ENCODE data around the gene ARMC9.

The ARMC9 gene

GRCh38 chr2:231293163-231293562 is 94.7 kb downstream of the ARMC9 start (continued):
- TF ChIP-seq, protein P1, sequence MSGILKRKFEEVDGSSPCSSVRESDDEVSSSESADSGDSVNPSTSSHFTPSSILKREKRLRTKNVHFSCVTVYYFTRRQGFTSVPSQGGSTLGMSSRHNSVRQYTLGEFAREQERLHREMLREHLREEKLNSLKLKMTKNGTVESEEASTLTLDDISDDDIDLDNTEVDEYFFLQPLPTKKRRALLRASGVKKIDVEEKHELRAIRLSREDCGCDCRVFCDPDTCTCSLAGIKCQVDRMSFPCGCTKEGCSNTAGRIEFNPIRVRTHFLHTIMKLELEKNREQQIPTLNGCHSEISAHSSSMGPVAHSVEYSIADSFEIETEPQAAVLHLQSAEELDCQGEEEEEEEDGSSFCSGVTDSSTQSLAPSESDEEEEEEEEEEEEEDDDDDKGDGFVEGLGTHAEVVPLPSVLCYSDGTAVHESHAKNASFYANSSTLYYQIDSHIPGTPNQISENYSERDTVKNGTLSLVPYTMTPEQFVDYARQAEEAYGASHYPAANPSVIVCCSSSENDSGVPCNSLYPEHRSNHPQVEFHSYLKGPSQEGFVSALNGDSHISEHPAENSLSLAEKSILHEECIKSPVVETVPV (CRISPR knock-in tag; IDR thresholded peaks at IDR 0.05): no peak
- TF ChIP-seq OSR1 (CRISPR knock-in tag; IDR thresholded peaks at IDR 0.05) (no peak), PPARA (CRISPR knock-in tag; IDR thresholded peaks at IDR 0.05; ENCODE audit: borderline replicate concordance) (no peak), ARNTL (CRISPR knock-in tag; IDR thresholded peaks at IDR 0.05; ENCODE audit: borderline replicate concordance, low read depth) (no peak)

DNA sequence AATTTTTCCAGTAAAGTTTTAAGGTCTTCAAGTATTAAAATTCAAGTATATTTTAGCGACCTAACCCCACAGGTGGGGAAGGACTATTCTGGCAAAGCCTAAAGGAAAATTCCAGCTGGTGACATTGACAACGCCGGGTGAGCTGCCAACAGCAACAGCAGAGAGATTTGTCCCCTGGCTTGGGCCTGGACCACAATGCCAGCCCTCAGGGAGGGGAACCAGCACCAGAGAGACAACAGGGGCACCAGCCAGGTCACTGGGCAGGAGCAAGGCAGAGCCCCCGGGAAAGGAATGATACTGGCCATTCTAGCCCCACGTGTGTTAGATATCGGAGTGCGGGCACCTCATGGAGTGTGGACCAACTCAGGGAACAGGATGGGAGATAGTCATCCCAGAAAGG is 95.7 kb downstream of the ARMC9 start:
- TF ChIP-seq ESRRG (CRISPR knock-in tag; IDR thresholded peaks at IDR 0.05) (no peak), PPARA (CRISPR knock-in tag; IDR thresholded peaks at IDR 0.05; ENCODE audit: borderline replicate concordance) (no peak), PATZ1 (CRISPR knock-in tag; IDR thresholded peaks at IDR 0.05; ENCODE audit: borderline replicate concordance) (no peak), ARNTL (CRISPR knock-in tag; IDR thresholded peaks at IDR 0.05; ENCODE audit: borderline replicate concordance, low read depth) (no peak), ZNF565 (CRISPR knock-in tag; conservative IDR thresholded peaks at IDR 0.05; ENCODE audit: low read depth) (no peak), RARB (CRISPR knock-in tag; IDR thresholded peaks at IDR 0.05) (no peak), ISL1 (CRISPR knock-in tag; IDR thresholded peaks at IDR 0.05) (no peak), TOX (CRISPR knock-in tag; IDR thresholded peaks at IDR 0.05; ENCODE audit: borderline replicate concordance) (no peak), TCF4 (CRISPR knock-in tag; IDR thresholded peaks at IDR 0.05; ENCODE audit: borderline replicate concordance) (no peak), ZFP3 (CRISPR knock-in tag; IDR thresholded peaks at IDR 0.05) (no peak), ZNF70 (CRISPR knock-in tag; IDR thresholded peaks at IDR 0.05) (no peak), ZFP30 (CRISPR knock-in tag; IDR thresholded peaks at IDR 0.05) (no peak), BACH2 (CRISPR knock-in tag; IDR thresholded peaks at IDR 0.05; ENCODE audit: borderline replicate concordance) (no peak), ZNF8 (CRISPR knock-in tag; IDR thresholded peaks at IDR 0.05) (no peak)
- TF ChIP-seq, protein P2, sequence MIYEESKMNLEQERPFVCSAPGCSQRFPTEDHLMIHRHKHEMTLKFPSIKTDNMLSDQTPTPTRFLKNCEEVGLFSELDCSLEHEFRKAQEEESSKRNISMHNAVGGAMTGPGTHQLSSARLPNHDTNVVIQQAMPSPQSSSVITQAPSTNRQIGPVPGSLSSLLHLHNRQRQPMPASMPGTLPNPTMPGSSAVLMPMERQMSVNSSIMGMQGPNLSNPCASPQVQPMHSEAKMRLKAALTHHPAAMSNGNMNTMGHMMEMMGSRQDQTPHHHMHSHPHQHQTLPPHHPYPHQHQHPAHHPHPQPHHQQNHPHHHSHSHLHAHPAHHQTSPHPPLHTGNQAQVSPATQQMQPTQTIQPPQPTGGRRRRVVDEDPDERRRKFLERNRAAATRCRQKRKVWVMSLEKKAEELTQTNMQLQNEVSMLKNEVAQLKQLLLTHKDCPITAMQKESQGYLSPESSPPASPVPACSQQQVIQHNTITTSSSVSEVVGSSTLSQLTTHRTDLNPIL (CRISPR knock-in tag; IDR thresholded peaks at IDR 0.05; ENCODE audit: low read depth): no peak
- TF ChIP-seq, protein P3, sequence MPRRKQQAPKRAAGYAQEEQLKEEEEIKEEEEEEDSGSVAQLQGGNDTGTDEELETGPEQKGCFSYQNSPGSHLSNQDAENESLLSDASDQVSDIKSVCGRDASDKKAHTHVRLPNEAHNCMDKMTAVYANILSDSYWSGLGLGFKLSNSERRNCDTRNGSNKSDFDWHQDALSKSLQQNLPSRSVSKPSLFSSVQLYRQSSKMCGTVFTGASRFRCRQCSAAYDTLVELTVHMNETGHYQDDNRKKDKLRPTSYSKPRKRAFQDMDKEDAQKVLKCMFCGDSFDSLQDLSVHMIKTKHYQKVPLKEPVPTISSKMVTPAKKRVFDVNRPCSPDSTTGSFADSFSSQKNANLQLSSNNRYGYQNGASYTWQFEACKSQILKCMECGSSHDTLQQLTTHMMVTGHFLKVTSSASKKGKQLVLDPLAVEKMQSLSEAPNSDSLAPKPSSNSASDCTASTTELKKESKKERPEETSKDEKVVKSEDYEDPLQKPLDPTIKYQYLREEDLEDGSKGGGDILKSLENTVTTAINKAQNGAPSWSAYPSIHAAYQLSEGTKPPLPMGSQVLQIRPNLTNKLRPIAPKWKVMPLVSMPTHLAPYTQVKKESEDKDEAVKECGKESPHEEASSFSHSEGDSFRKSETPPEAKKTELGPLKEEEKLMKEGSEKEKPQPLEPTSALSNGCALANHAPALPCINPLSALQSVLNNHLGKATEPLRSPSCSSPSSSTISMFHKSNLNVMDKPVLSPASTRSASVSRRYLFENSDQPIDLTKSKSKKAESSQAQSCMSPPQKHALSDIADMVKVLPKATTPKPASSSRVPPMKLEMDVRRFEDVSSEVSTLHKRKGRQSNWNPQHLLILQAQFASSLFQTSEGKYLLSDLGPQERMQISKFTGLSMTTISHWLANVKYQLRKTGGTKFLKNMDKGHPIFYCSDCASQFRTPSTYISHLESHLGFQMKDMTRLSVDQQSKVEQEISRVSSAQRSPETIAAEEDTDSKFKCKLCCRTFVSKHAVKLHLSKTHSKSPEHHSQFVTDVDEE (CRISPR knock-in tag; IDR thresholded peaks at IDR 0.05): no peak
- TF ChIP-seq, protein P1 (CRISPR knock-in tag; IDR thresholded peaks at IDR 0.05): no peak
- ATAC-seq: no peak

DNA sequence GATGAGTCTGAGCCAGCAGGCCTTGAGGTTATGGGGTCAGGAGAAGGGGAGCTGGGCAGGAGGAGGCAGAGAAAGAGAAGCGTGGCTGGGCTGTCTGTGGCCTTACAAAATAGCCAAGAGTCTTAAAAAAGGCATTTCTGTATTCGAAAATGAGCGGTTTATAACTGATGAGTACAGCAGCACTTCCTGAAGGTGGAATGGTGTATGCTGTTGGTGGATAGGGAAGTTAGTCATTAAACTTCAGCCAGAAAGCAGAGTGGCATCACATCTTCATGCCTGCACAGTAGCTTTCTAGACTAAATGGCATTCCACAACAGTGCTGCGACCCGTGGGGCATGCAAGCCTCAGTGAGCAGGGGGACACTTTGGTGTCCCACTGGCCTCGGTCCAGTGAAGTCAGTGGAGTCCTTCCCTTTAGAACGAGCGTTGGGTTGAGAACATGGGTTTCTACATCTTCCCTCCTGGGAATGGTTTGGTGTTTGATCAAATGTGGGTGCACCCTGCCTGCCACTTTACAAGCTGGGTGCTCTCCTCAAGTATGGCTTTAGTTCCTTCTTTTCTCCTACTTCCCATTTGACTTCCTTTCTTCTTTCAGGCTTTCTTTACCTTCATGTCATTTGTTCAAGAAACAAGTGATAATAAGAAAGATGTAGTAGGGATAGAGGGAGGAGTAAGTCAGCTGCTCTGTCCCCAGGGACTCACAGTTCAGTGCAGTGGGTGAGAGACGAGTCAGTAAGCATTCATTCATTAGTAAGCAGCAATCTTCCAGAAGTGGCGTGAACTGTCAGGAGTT is 96.3 kb downstream of the ARMC9 start:
- TF ChIP-seq ZNF70 (CRISPR knock-in tag; IDR thresholded peaks at IDR 0.05) (no peak), OSR1 (CRISPR knock-in tag; IDR thresholded peaks at IDR 0.05) (no peak), PATZ1 (CRISPR knock-in tag; IDR thresholded peaks at IDR 0.05; ENCODE audit: borderline replicate concordance) (no peak), CSDC2 (CRISPR knock-in tag; IDR thresholded peaks at IDR 0.05) (no peak), ZC3H10 (CRISPR knock-in tag; IDR thresholded peaks at IDR 0.05) (no peak), SNAI2 (CRISPR knock-in tag; IDR thresholded peaks at IDR 0.05) (no peak), RARB (CRISPR knock-in tag; IDR thresholded peaks at IDR 0.05) (no peak), ZNF8 (CRISPR knock-in tag; IDR thresholded peaks at IDR 0.05) (no peak), ARNTL (CRISPR knock-in tag; IDR thresholded peaks at IDR 0.05; ENCODE audit: borderline replicate concordance, low read depth) (no peak)
- no peak for ATAC-seq
